Measurements from ENCODE around the gene PLA2G6.

The PLA2G6 gene

GRCh38 chr22:38077096-38077495 lies 104.5 kb downstream of the PLA2G6 start:
- TF ChIP-seq SPI1 (IDR thresholded peaks at IDR 0.05; ENCODE audit: low read depth, low read length) (no peak), POLR2A (IDR thresholded peaks at IDR 0.05; ENCODE audit: low read depth, low read length) (no peak), TAF1 (IDR thresholded peaks at IDR 0.05; ENCODE audit: low read depth, low read length) (no peak), POU2F2 (IDR thresholded peaks at IDR 0.05; ENCODE audit: low read depth, low read length) (no peak), PAX5 (IDR thresholded peaks at IDR 0.05; ENCODE audit: insufficient read depth, low read length, severe bottlenecking) (no peak), POLR2AphosphoS5 (IDR thresholded peaks at IDR 0.05; ENCODE audit: low read depth, low read length) (no peak)
- DNase-seq (ENCODE audit: insufficient read length, low spot score) (no peak), FAIRE-seq (no peak)

GRCh38 chr22:38075961-38076360 lies 105.7 kb downstream of the PLA2G6 start:
- no peak for FAIRE-seq
- no peak for TF ChIP-seq POU2F2 (IDR thresholded peaks at IDR 0.05; ENCODE audit: low read depth, low read length)
- TF ChIP-seq POLR2AphosphoS5 (IDR thresholded peaks at IDR 0.05; ENCODE audit: low read depth, low read length): no peak
- no peak for TF ChIP-seq SPI1 (IDR thresholded peaks at IDR 0.05; ENCODE audit: low read depth, low read length)
- no peak for TF ChIP-seq POLR2A (IDR thresholded peaks at IDR 0.05; ENCODE audit: low read depth, low read length)
- TF ChIP-seq PAX5 (IDR thresholded peaks at IDR 0.05; ENCODE audit: insufficient read depth, low read length, severe bottlenecking): no peak
- no peak for TF ChIP-seq TAF1 (IDR thresholded peaks at IDR 0.05; ENCODE audit: low read depth, low read length)
- no peak for DNase-seq (ENCODE audit: insufficient read length, low spot score)

GRCh38 chr22:38075105-38075825 lies 106.4 kb downstream of the PLA2G6 start:
- TF ChIP-seq POU2F2 (IDR thresholded peaks at IDR 0.05; ENCODE audit: low read depth, low read length) (no peak), POLR2AphosphoS5 (IDR thresholded peaks at IDR 0.05; ENCODE audit: low read depth, low read length) (no peak), POLR2A (IDR thresholded peaks at IDR 0.05; ENCODE audit: low read depth, low read length) (no peak), PAX5 (IDR thresholded peaks at IDR 0.05; ENCODE audit: insufficient read depth, low read length, severe bottlenecking) (no peak), SPI1 (IDR thresholded peaks at IDR 0.05; ENCODE audit: low read depth, low read length) (no peak), TAF1 (IDR thresholded peaks at IDR 0.05; ENCODE audit: low read depth, low read length) (no peak)
- FAIRE-seq (no peak), DNase-seq (ENCODE audit: insufficient read length, low spot score) (no peak)

- DNase-seq (ENCODE audit: insufficient read length, low spot score) (no peak), FAIRE-seq (no peak)
- TF ChIP-seq POLR2A (IDR thresholded peaks at IDR 0.05; ENCODE audit: low read depth, low read length) (no peak), SPI1 (IDR thresholded peaks at IDR 0.05; ENCODE audit: low read depth, low read length) (no peak), POU2F2 (IDR thresholded peaks at IDR 0.05; ENCODE audit: low read depth, low read length) (no peak), TAF1 (IDR thresholded peaks at IDR 0.05; ENCODE audit: low read depth, low read length) (no peak), PAX5 (IDR thresholded peaks at IDR 0.05; ENCODE audit: insufficient read depth, low read length, severe bottlenecking) (no peak), POLR2AphosphoS5 (IDR thresholded peaks at IDR 0.05; ENCODE audit: low read depth, low read length) (no peak)
Measured at GRCh38 chr22:38074181-38075104, 107.2 kb downstream of the PLA2G6 start.

- DNase-seq (ENCODE audit: insufficient read length, low spot score) (no peak), FAIRE-seq (no peak)
- TF ChIP-seq PAX5 (IDR thresholded peaks at IDR 0.05; ENCODE audit: insufficient read depth, low read length, severe bottlenecking) (no peak), POU2F2 (IDR thresholded peaks at IDR 0.05; ENCODE audit: low read depth, low read length) (no peak), TAF1 (IDR thresholded peaks at IDR 0.05; ENCODE audit: low read depth, low read length) (no peak), POLR2A (IDR thresholded peaks at IDR 0.05; ENCODE audit: low read depth, low read length) (no peak), POLR2AphosphoS5 (IDR thresholded peaks at IDR 0.05; ENCODE audit: low read depth, low read length) (no peak), SPI1 (IDR thresholded peaks at IDR 0.05; ENCODE audit: low read depth, low read length) (no peak)
Measured at GRCh38 chr22:38073150-38074130, 108.2 kb downstream of the PLA2G6 start.

GRCh38 chr22:38072322-38073149 lies 109.1 kb downstream of the PLA2G6 start:
- no peak for TF ChIP-seq POLR2AphosphoS5 (IDR thresholded peaks at IDR 0.05; ENCODE audit: low read depth, low read length)
- TF ChIP-seq PAX5 (IDR thresholded peaks at IDR 0.05; ENCODE audit: insufficient read depth, low read length, severe bottlenecking): no peak
- no peak for TF ChIP-seq POLR2A (IDR thresholded peaks at IDR 0.05; ENCODE audit: low read depth, low read length)
- TF ChIP-seq TAF1 (IDR thresholded peaks at IDR 0.05; ENCODE audit: low read depth, low read length): no peak
- no peak for TF ChIP-seq POU2F2 (IDR thresholded peaks at IDR 0.05; ENCODE audit: low read depth, low read length)
- no peak for DNase-seq (ENCODE audit: insufficient read length, low spot score)
- peak; percentile 66 for FAIRE-seq

GRCh38 chr22:38071421-38072321 lies 110.0 kb downstream of the PLA2G6 start:
- FAIRE-seq: no peak
- no peak for TF ChIP-seq PAX5 (IDR thresholded peaks at IDR 0.05; ENCODE audit: insufficient read depth, low read length, severe bottlenecking)
- no peak for TF ChIP-seq POU2F2 (IDR thresholded peaks at IDR 0.05; ENCODE audit: low read depth, low read length)
- no peak for TF ChIP-seq TAF1 (IDR thresholded peaks at IDR 0.05; ENCODE audit: low read depth, low read length)
- no peak for TF ChIP-seq POLR2A (IDR thresholded peaks at IDR 0.05; ENCODE audit: low read depth, low read length)
- TF ChIP-seq SPI1 (IDR thresholded peaks at IDR 0.05; ENCODE audit: low read depth, low read length): no peak
- TF ChIP-seq POLR2AphosphoS5 (IDR thresholded peaks at IDR 0.05; ENCODE audit: low read depth, low read length): no peak
- DNase-seq (ENCODE audit: insufficient read length, low spot score): no peak
